A549 (cell line): ENCODE results near the gene DCDC2. TPM values are rescaled to one million over a fixed set of nuclear protein-coding genes. Genes with fewer than 3 reads are reported as not detected.
"Not testable (repeated sequence)": the region's sequence is repeated elsewhere in the genome, so short reads cannot be mapped to it uniquely, and the experiment has no call there.

Source experiments
- ATAC-seq, 2 experiments: fragments of 200-7000 bp in 1 of 2; fragments of >200 bp in 1 of 2; cut with Nextera tagmentation in 1 of 2; cut with Tn5 transposase in 1 of 2; 3 replicates each; pipeline versions ENCODE4 v1.8.0 to v1.9.1; 2018 to 2020; ENCODE audit warnings: mild to moderate bottlenecking in 1 of 2, moderate library complexity in 1 of 2
- CTCF ChIA-PET: fragments of 300-600 bp; sonication (Branson Sonifier 250); formaldehyde crosslinking; extraction: SDS; loops from one replicate; lab custom pipeline; 2021; ENCODE audit warnings: antibody characterized with exemption, inconsistent platforms; lab: Yijun Ruan, JAX
- POLR2A ChIA-PET: fragments of 350-600 bp; formaldehyde crosslinking; extraction: SDS; loops from one replicate; lab custom pipeline; 2021; ENCODE audit warnings: antibody characterized with exemption, inconsistent platforms; lab: Yijun Ruan, JAX
- DNase-seq, 2 experiments: peaks; one replicate each; pipeline versions ENCODE4 v3.0.0 to v3.0.0-alpha.2; 2011 to 2016; ENCODE audit warnings: low read depth in 1 of 2, low spot score in 1 of 2
- FAIRE-seq: peaks from 2 replicates; lab custom pipeline; 2011; peaks lifted over from hg19 to GRCh38; lab: Jason Lieb, UNC
- H3K27ac ChIP-seq, 2 experiments: fragments of >200 bp; sonication (Bioruptor Twin); formaldehyde crosslinking; 3 replicates each; pipeline ENCODE4 v1.5.1; 2016 to 2017
- H3K4me1 ChIP-seq: fragments of >200 bp; sonication (Bioruptor Twin); formaldehyde crosslinking; 3 replicates; pipeline ENCODE4 v1.6.1; 2016
- H3K4me2 ChIP-seq: fragments of >200 bp; sonication (Bioruptor Twin); formaldehyde crosslinking; 3 replicates; pipeline ENCODE4 v1.6.1; 2016
- H3K4me3 ChIP-seq: fragments of >200 bp; sonication (Bioruptor Twin); formaldehyde crosslinking; 3 replicates; pipeline ENCODE4 v1.5.1; 2016
- H3K9me3 ChIP-seq: fragments of >200 bp; sonication (Bioruptor Twin); formaldehyde crosslinking; 3 replicates; pipeline ENCODE4 v1.6.1; 2016
- CEBPB ChIP-seq, 2 experiments: fragments of >200 bp in 1 of 2; sonication (Bioruptor Twin) in 1 of 2; formaldehyde crosslinking in 1 of 2; IDR thresholded peaks; 2 replicates each; pipeline ENCODE4 v1.6.1; 2012 to 2016
- CHD2 ChIP-seq: fragments of 150-350 bp; IDR thresholded peaks from 2 replicates; pipeline ENCODE4 v1.6.1; 2014; ENCODE audit warnings: low read length; ENCODE audit not compliant: partially characterized antibody
- EHF ChIP-seq: fragments of 250-450 bp; sonication (Bioruptor Pico); IDR thresholded peaks from 2 replicates; pipeline ENCODE4 v1.5.0; 2020; ENCODE audit warnings: mild to moderate bottlenecking
- EHMT2 ChIP-seq: fragments of 200-600 bp; sonication (generic); IDR thresholded peaks from 2 replicates; pipeline ENCODE4 v1.6.1; 2016; ENCODE audit warnings: antibody characterized with exemption, low read depth, mild to moderate bottlenecking, moderate library complexity
- GATA3 ChIP-seq: IDR thresholded peaks from 2 replicates; pipeline ENCODE4 v1.6.1; 2012; ENCODE audit warnings: borderline replicate concordance
- MAFK ChIP-seq: fragments of 450-650 bp; IDR thresholded peaks from 2 replicates; pipeline ENCODE4 v1.6.1; 2014; ENCODE audit not compliant: partially characterized antibody
- NPAS2 ChIP-seq: fragments of 250-450 bp; sonication (Bioruptor Pico); IDR thresholded peaks from 2 replicates; pipeline ENCODE4 v1.8.0; 2022; ENCODE audit warnings: mild to moderate bottlenecking, moderate library complexity, borderline replicate concordance
- RAD21 ChIP-seq, 2 experiments: fragments of >200 bp in 1 of 2; sonication (Bioruptor Twin) in 1 of 2; formaldehyde crosslinking in 1 of 2; IDR thresholded peaks in 1 of 2; conservative IDR thresholded peaks in 1 of 2; 2 replicates in 1 of 2; 3 replicates in 1 of 2; pipeline ENCODE4 v1.6.1; 2012 to 2018; ENCODE audit warnings: inconsistent platforms in 1 of 2
- SMC3 ChIP-seq: fragments of >200 bp; sonication (Bioruptor Twin); formaldehyde crosslinking; IDR thresholded peaks from 3 replicates; pipeline ENCODE4 v1.6.1; 2018; ENCODE audit warnings: inconsistent platforms
- ZC3H11A ChIP-seq: fragments of 450-650 bp; IDR thresholded peaks from 2 replicates; pipeline ENCODE4 v1.6.1; 2014; ENCODE audit warnings: antibody characterized with exemption, mild to moderate bottlenecking
- whole genome bisulfite sequencing: methylation state at CpG from one replicate; pipeline ENCODE4 v1.1.6; 2017; ENCODE audit errors: missing lambda C conversion rate; 5-methylcytosine and 5-hydroxymethylcytosine counted together
- polyA plus RNA-seq, 4 experiments: library from polyadenylated mRNA; depleted of rRNA in 3 of 4; stranded (reverse); fragments of >200 nt; fragmentation: RNase III in 1 of 4; extraction: RNeasy Plus Mini Kit Qiagen cat#74134 plus additional on column Dnase treatment in 1 of 4; gene quantifications; 2 replicates in 3 of 4; 3 replicates in 1 of 4; pipeline ENCODE4 v1.2.3, GENCODE V29; 2011 to 2017
- TF ChIP-seq, protein P1 (sequence below): fragments of >200 bp; sonication (Bioruptor Twin); formaldehyde crosslinking; IDR thresholded peaks from 2 replicates; pipeline ENCODE4 v1.6.1; 2016
- TF ChIP-seq, protein P2 (sequence below): fragments of 250-450 bp; sonication (Bioruptor Pico); IDR thresholded peaks from 2 replicates; pipeline ENCODE4 v1.5.0; 2021; ENCODE audit warnings: mild to moderate bottlenecking, moderate library complexity, borderline replicate concordance
- TF ChIP-seq, protein P3 (sequence below): fragments of 450-650 bp; IDR thresholded peaks from 2 replicates; pipeline ENCODE4 v1.6.1; 2014; ENCODE audit warnings: antibody characterized with exemption
- TF ChIP-seq, protein P4 (sequence below): IDR thresholded peaks from 2 replicates; pipeline ENCODE4 v1.6.1; 2012
- TF ChIP-seq, protein P5 (sequence below): fragments of >200 bp; sonication (Bioruptor Twin); formaldehyde crosslinking; IDR thresholded peaks from 3 replicates; pipeline ENCODE4 v1.5.1; 2016

DCDC2 gene
- polyA plus RNA-seq, 2 of the 4 experiments (the other 2 are of a cell fraction), result 9.1 to 9.4 TPM

DNA sequence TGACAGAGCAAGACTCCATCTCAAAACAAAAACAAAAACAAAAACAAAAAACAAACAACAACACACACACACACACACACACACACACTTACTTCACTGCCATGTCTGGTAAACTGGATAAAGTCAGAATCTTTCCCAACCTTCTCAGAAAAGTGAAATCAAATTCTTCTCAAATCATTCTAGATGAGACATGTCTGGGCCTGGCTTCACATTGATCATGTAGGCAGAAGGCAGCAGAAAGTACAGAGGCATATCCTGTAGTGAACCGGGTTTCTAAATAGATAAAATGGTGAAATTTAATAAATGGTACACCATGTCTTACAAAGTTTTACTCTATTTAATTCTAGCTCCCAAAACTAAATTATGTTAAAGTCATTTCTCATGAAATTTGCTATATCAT lies 30.0 kb upstream of the DCDC2 start:
- ChIA-PET POLR2A (no interaction called here), CTCF (interaction anchor here (1.6 to 4.9 kb wide), 6 partner anchors 12 to 130 kb away, joined by 4 to 79 read pairs (median 6); partner anchors contain the start of gene DCDC2)
- H3K4me2 ChIP-seq, result no peak overlapping the region
- TF ChIP-seq, protein P1, sequence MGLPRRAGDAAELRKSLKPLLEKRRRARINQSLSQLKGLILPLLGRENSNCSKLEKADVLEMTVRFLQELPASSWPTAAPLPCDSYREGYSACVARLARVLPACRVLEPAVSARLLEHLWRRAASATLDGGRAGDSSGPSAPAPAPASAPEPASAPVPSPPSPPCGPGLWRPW, result no peak
- TF ChIP-seq NPAS2 (CRISPR knock-in tag) (no peak), CHD2 (no peak), EHF (CRISPR knock-in tag) (no peak), RAD21 (conservative IDR thresholded peaks at IDR 0.05 in 1 of 2, IDR thresholded peaks at IDR 0.05 in 1 of 2) (no peak), EHMT2 (no peak), GATA3 (no peak), ZC3H11A (no peak)
- TF ChIP-seq, protein P2, sequence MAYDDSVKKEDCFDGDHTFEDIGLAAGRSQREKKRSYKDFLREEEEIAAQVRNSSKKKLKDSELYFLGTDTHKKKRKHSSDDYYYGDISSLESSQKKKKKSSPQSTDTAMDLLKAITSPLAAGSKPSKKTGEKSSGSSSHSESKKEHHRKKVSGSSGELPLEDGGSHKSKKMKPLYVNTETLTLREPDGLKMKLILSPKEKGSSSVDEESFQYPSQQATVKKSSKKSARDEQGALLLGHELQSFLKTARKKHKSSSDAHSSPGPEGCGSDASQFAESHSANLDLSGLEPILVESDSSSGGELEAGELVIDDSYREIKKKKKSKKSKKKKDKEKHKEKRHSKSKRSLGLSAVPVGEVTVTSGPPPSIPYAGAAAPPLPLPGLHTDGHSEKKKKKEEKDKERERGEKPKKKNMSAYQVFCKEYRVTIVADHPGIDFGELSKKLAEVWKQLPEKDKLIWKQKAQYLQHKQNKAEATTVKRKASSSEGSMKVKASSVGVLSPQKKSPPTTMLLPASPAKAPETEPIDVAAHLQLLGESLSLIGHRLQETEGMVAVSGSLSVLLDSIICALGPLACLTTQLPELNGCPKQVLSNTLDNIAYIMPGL, result no peak
- TF ChIP-seq, protein P3, sequence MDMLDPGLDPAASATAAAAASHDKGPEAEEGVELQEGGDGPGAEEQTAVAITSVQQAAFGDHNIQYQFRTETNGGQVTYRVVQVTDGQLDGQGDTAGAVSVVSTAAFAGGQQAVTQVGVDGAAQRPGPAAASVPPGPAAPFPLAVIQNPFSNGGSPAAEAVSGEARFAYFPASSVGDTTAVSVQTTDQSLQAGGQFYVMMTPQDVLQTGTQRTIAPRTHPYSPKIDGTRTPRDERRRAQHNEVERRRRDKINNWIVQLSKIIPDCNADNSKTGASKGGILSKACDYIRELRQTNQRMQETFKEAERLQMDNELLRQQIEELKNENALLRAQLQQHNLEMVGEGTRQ, result no peak
- TF ChIP-seq, protein P4, sequence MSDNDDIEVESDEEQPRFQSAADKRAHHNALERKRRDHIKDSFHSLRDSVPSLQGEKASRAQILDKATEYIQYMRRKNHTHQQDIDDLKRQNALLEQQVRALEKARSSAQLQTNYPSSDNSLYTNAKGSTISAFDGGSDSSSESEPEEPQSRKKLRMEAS, result no peak
- no peaks in the 10 kb centered on the region for H3K9me3 ChIP-seq
- peak overlapping the region; percentile 38 to 43; a peak in 3 of 6 replicates for H3K27ac ChIP-seq
- WGBS, result 87% methylated on average over 1 of the region's 1 CpG
- ATAC-seq, result no peak
- no peak for DNase-seq
- FAIRE-seq, result no peak
- H3K4me3 ChIP-seq, result no peak overlapping the region
- peaks cover 24% of the 10 kb centered on the region; the same call in 2 of the 3 replicates for H3K4me1 ChIP-seq

DNA sequence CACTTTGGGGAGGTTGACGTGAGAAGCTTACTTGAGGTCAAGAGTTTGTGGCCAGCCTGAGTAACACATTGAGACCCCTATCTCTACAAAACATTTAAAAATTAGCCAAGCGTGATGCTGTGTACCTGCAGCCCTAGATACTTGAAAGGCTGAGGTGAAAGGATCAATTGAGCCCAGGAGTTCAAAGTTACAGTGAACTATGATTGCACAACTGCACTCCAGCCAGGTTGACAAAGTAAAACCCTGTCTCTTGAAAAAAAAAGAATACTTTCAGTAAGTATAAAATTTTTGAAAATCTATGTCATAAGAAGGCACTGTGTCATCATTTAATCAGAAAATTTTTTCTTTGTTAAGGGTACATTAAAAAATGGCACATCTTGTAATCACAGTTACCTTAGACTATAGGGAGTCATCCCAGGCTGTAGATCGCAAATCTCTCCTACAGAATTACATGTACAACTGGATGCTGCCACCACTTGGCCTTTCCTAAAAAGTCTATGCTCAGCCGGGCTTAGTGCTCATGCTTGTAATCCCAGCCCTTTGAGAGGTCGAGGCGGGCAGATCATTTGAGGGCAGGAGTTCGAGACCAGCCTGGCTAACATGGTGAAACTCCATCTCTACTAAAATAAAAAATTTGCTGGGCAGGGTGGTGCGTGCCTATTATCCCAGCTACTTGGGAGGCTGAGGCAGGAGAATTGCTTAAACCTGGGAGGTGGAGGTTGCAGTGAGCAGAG lies 27.8 kb upstream of the DCDC2 start:
- TF ChIP-seq SMC3 (0 out of 3 replicates have a peak, but pooled peaks have one; percentile 20), RAD21 (conservative IDR thresholded peaks at IDR 0.05 in 1 of 2, IDR thresholded peaks at IDR 0.05 in 1 of 2) (peak; percentile 38 to 42; a peak in 4 of 5 replicates), MAFK (no peak), CEBPB (IDR thresholded peaks at IDR 0.05) (peak; percentile 36 to 63; a peak in 2 of 4 replicates)
- TF ChIP-seq, protein P5, sequence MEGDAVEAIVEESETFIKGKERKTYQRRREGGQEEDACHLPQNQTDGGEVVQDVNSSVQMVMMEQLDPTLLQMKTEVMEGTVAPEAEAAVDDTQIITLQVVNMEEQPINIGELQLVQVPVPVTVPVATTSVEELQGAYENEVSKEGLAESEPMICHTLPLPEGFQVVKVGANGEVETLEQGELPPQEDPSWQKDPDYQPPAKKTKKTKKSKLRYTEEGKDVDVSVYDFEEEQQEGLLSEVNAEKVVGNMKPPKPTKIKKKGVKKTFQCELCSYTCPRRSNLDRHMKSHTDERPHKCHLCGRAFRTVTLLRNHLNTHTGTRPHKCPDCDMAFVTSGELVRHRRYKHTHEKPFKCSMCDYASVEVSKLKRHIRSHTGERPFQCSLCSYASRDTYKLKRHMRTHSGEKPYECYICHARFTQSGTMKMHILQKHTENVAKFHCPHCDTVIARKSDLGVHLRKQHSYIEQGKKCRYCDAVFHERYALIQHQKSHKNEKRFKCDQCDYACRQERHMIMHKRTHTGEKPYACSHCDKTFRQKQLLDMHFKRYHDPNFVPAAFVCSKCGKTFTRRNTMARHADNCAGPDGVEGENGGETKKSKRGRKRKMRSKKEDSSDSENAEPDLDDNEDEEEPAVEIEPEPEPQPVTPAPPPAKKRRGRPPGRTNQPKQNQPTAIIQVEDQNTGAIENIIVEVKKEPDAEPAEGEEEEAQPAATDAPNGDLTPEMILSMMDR, result peak; percentile 23; the same call in 1 of the 3 replicates
- no peak overlapping the region for H3K4me2 ChIP-seq
- ChIA-PET CTCF (interaction anchor here (1.1 to 4.9 kb wide), 2 partner anchors 103 to 107 kb away, joined by 8 to 79 read pairs; no protein-coding TSS in a partner anchor), POLR2A (no interaction called here)
- no peak overlapping the region for H3K4me3 ChIP-seq
- H3K27ac ChIP-seq, result peak overlapping the region; percentile 13 to 69; a peak in 5 of 6 replicates
- peaks cover 34% of the 10 kb centered on the region; the same call in 2 of the 3 replicates for H3K4me1 ChIP-seq
- WGBS, result 62% methylated on average over 8 of the region's 8 CpGs
- H3K9me3 ChIP-seq, result no peaks in the 10 kb centered on the region
- FAIRE-seq (no peak), ATAC-seq (peak in 1 of 2 experiments; percentile 49; a peak in 1 of 6 replicates), DNase-seq (peak in 1 of 2 experiments; percentile 53)

DNA sequence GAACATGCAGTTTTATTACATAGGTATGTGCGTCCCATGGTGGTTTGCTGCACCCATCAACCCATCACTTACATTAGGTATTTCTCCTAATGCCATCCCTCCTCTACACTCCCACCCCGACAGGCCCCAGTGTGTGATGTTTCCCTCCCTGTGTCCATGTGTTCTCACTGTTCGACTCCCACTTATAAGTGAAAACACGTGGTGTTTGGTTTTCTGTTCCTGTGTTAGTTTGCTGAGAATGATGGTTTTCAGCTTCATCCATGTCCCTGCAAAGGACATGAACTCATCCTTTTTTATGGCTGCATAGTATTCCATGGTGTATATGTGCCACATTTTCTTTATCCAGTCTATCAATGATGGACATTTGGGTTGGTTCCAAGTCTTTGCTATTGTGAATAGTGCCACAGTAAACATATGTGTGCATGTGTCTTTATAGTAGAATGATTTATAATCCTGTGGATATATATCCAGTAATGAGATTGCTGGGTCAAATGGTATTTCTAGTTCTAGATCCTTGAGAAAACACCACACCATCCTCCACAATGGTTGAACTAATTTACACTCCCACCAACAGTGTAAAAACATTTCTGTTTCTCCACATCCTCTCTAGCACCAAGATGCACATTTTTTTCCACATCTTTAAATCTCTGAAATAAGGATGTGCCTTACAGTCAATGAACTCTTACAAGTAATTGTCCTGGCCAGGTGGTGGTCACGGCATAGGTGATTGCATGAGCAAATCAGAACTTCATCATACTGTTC lies 26.7 kb upstream of the DCDC2 start:
- H3K4me2 ChIP-seq, H3K9me3 ChIP-seq, ATAC-seq, POLR2A ChIA-PET, FAIRE-seq, CTCF ChIA-PET, H3K4me3 ChIP-seq, DNase-seq: not testable (repeated sequence)
- Histone ChIP-seq H3K27ac (peak overlapping the region in 1 of 2 experiments; percentile 69; a peak in 3 of 6 replicates), H3K4me1 (peaks cover 34% of the 10 kb centered on the region; the same call in 2 of the 3 replicates)
- WGBS, result 81% methylated on average over 5 of the region's 5 CpGs

DNA sequence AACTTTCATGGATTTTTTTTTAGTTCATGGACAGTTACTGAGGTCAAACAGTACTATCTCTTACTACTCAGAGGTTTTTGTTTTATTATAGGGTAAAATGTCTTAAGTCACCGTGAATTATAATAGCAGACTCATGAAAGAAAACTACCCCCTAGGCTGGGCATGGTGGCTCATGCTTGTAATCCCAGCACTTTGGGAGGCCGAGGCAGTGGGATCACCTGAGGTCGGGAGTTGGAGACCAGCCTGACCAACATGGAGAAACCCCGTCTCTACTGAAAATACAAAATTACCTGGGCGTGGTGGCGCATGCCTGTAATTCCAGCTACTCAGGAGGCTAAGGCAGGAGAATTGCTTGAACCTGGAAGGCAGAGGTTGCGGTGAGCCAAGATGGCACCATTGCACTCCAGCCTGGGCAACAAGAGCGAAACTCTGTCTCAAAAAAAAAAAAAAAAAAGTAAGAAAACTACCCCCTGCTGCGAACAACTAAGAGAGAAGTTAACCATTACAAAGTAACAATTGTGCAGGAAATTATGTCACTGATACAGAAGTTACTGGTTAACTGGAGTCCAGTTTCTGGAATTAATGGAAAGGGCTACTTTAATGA lies 25.1 kb upstream of the DCDC2 start:
- 36% methylated on average over 6 of the region's 9 CpGs for WGBS
- Histone ChIP-seq H3K4me3 (peak overlapping the region; percentile 19), H3K27ac (peak overlapping the region; percentile 70 to 84), H3K4me1 (peaks cover 27% of the 10 kb centered on the region; the same call in 2 of the 3 replicates), H3K4me2 (peak overlapping the region; percentile 68)
- POLR2A ChIA-PET, FAIRE-seq, CTCF ChIA-PET, H3K9me3 ChIP-seq: not testable (repeated sequence)
- ATAC-seq (peak; percentile 41 to 64; a peak in 4 of 6 replicates), DNase-seq (peak; percentile 16 to 53)
